DND-41 (cell line): Measurements from ENCODE around the gene DUSP1.

Source experiments
- ATAC-seq: fragments of 200-7000 bp; cut with Tn5 transposase; 3 replicates; pipeline ENCODE4 v1.9.1; 2021; ENCODE audit warnings: low read depth; ENCODE audit not compliant: insufficient read depth
- DNase-seq: peaks from one replicate; pipeline ENCODE4 v3.0.0-alpha.2; 2020
- H2AFZ ChIP-seq: 2 replicates; pipeline ENCODE4 v1.6.0; 2012; ENCODE audit warnings: low read depth, low read length
- H3K27ac ChIP-seq: 2 replicates; pipeline ENCODE4 v1.5.1; 2012; ENCODE audit warnings: low read length, inconsistent platforms
- H3K27me3 ChIP-seq: fragments of 200-600 bp; sonication (generic); 2 replicates; pipeline ENCODE4 v1.6.0; 2012; ENCODE audit warnings: low read length, mild to moderate bottlenecking, inconsistent platforms; ENCODE audit not compliant: insufficient read depth, poor library complexity
- H3K36me3 ChIP-seq: 2 replicates; pipeline ENCODE4 v1.5.1; 2012; ENCODE audit warnings: low read length, inconsistent platforms; ENCODE audit not compliant: insufficient read depth
- H3K4me1 ChIP-seq: 2 replicates; pipeline ENCODE4 v1.5.1; 2012; ENCODE audit warnings: mild to moderate bottlenecking, low read length; ENCODE audit not compliant: insufficient read depth
- H3K4me2 ChIP-seq: 2 replicates; pipeline ENCODE4 v1.6.0; 2012; ENCODE audit warnings: mild to moderate bottlenecking, moderate library complexity, low read length, inconsistent platforms; ENCODE audit not compliant: insufficient read depth
- H3K4me3 ChIP-seq, 2 experiments: fragments of 200-600 bp in 1 of 2; shearing (Covaris generic) in 1 of 2; 2 replicates each; pipeline ENCODE4 v1.5.1; 2012 to 2016; ENCODE audit warnings: inconsistent platforms in 2 of 2, low read length in 2 of 2, mild to moderate bottlenecking in 2 of 2, low read depth in 1 of 2, moderate library complexity in 1 of 2
- H3K79me2 ChIP-seq: 2 replicates; pipeline ENCODE4 v1.6.0; 2012; ENCODE audit warnings: low read length, inconsistent platforms; ENCODE audit not compliant: insufficient read depth
- H3K9ac ChIP-seq: 2 replicates; pipeline ENCODE4 v1.6.0; 2012; ENCODE audit warnings: low read depth, mild to moderate bottlenecking, inconsistent platforms, low read length, moderate library complexity
- H3K9me3 ChIP-seq: 2 replicates; pipeline ENCODE4 v1.5.1; 2012; ENCODE audit warnings: low read length, moderate library complexity, mild to moderate bottlenecking, inconsistent platforms; ENCODE audit not compliant: insufficient read depth, severe bottlenecking
- H4K20me1 ChIP-seq: 2 replicates; pipeline ENCODE4 v1.6.0; 2012; ENCODE audit warnings: low read length; ENCODE audit not compliant: insufficient read depth
- CTCF ChIP-seq: IDR thresholded peaks from 2 replicates; pipeline ENCODE4 v1.5.1; 2012; ENCODE audit warnings: borderline replicate concordance, low read length, moderate library complexity, mild to moderate bottlenecking; ENCODE audit not compliant: poor library complexity, severe bottlenecking; ENCODE audit errors: extremely low read depth
- EZH2 ChIP-seq: IDR thresholded peaks from 3 replicates; pipeline ENCODE4 v1.6.1; 2012; ENCODE audit warnings: borderline replicate concordance, low read depth, mild to moderate bottlenecking, moderate library complexity, low read length, inconsistent platforms; ENCODE audit not compliant: severe bottlenecking

DUSP1 gene

GRCh38 chr5:172768573-172769341, 2.2 kb downstream of the DUSP1 start:
- no peak for DNase-seq
- peaks cover 54% of the 10 kb centered on the region for H3K4me1 ChIP-seq
- peaks cover 15% of the 10 kb centered on the region for H3K79me2 ChIP-seq
- peaks cover 19% of the 10 kb centered on the region for H3K36me3 ChIP-seq
- H3K9me3 ChIP-seq, result no peaks in the 10 kb centered on the region
- no peak overlapping the region for H2AFZ ChIP-seq
- no peak overlapping the region for H3K9ac ChIP-seq
- H4K20me1 ChIP-seq, result peaks cover 19% of the 10 kb centered on the region
- H3K27ac ChIP-seq, result no peak overlapping the region
- H3K4me3 ChIP-seq, result no peak overlapping the region
- peak overlapping the region; percentile 97 for H3K4me2 ChIP-seq
- no peak for ATAC-seq
- TF ChIP-seq EZH2 (no peak), CTCF (no peak)
- no peaks in the 10 kb centered on the region for H3K27me3 ChIP-seq

- no peak overlapping the region for H3K9ac ChIP-seq
- DNase-seq, result no peak
Observed at GRCh38 chr5:172768098-172768572, 2.9 kb downstream of the DUSP1 start.

GRCh38 chr5:172766287-172767108, 4.5 kb downstream of the DUSP1 start:
- TF ChIP-seq CTCF, result no peak
- TF ChIP-seq EZH2, result no peak
- Histone ChIP-seq H3K4me3 (no peak overlapping the region), H3K4me1 (peaks cover 40% of the 10 kb centered on the region), H3K36me3 (peaks cover 19% of the 10 kb centered on the region), H3K4me2 (0 out of 2 replicates have a peak overlapping the region, but pooled peaks have one; percentile 65), H3K27me3 (no peaks in the 10 kb centered on the region), H2AFZ (no peak overlapping the region), H3K79me2 (peaks cover 15% of the 10 kb centered on the region), H4K20me1 (peaks cover 19% of the 10 kb centered on the region), H3K9ac (no peak overlapping the region), H3K27ac (no peak overlapping the region), H3K9me3 (no peaks in the 10 kb centered on the region)
- ATAC-seq (no peak), DNase-seq (no peak)

More at GRCh38 chr5:172768098-172768572, 2.9 kb downstream of the DUSP1 start:
- Histone ChIP-seq H3K4me3 (no peak overlapping the region), H3K9me3 (no peaks in the 10 kb centered on the region), H3K4me2 (no peak overlapping the region), H3K27me3 (no peaks in the 10 kb centered on the region), H3K4me1 (peaks cover 54% of the 10 kb centered on the region), H3K36me3 (peaks cover 19% of the 10 kb centered on the region), H3K27ac (no peak overlapping the region), H3K79me2 (peaks cover 15% of the 10 kb centered on the region), H4K20me1 (peaks cover 19% of the 10 kb centered on the region), H2AFZ (no peak overlapping the region)
- no peak for ATAC-seq
- TF ChIP-seq CTCF (no peak), EZH2 (no peak)
